ENCODE results near the gene CHPF.

Gene CHPF

GRCh38 chr2:219496825-219497494, 46.6 kb downstream of the CHPF start:
- DNase-seq (ENCODE audit: low spot score), result no peak

GRCh38 chr2:219496247-219496824, 47.3 kb downstream of the CHPF start:
- no peak for DNase-seq (ENCODE audit: low spot score)

GRCh38 chr2:219495531-219496122, 48.0 kb downstream of the CHPF start:
- DNase-seq (ENCODE audit: low spot score), result peak; percentile 86

GRCh38 chr2:219494952-219495530, 48.6 kb downstream of the CHPF start:
- no peak for DNase-seq (ENCODE audit: low spot score)

GRCh38 chr2:219493086-219493485, 50.5 kb downstream of the CHPF start:
- DNase-seq (ENCODE audit: low spot score), result no peak

GRCh38 chr2:219492575-219492974, 51.0 kb downstream of the CHPF start:
- no peak for DNase-seq (ENCODE audit: low spot score)

- DNase-seq (ENCODE audit: low spot score), result no peak
Observed at GRCh38 chr2:219491278-219491963, 52.2 kb downstream of the CHPF start.

GRCh38 chr2:219490600-219491130, 52.9 kb downstream of the CHPF start:
- no peak for DNase-seq (ENCODE audit: low spot score)

- no peak for DNase-seq (ENCODE audit: low spot score)
Observed at GRCh38 chr2:219490186-219490585, 53.4 kb downstream of the CHPF start.

- DNase-seq (ENCODE audit: low spot score), result no peak
Observed at GRCh38 chr2:219489315-219489714, 54.3 kb downstream of the CHPF start.
